Brain microvascular endothelial cell (primary cell): ENCODE measurements around the gene MYO16.
A peak's percentile ranks its signal among the peaks of the same experiment; 100 is the strongest.

Experiments used
- DNase-seq: peaks from one replicate; pipeline ENCODE4 v3.0.0-alpha.2; 2020
- H3K27ac ChIP-seq: fragments of 250-450 bp; sonication (Bioruptor Pico); 2 replicates; pipeline ENCODE4 v1.5.1; 2020; ENCODE audit warnings: mild to moderate bottlenecking, moderate library complexity
- H3K27me3 ChIP-seq: fragments of 250-450 bp; sonication (Bioruptor Pico); replicated peaks from 2 replicates; pipeline ENCODE4 v1.5.1; 2020; ENCODE audit warnings: mild to moderate bottlenecking
- H3K36me3 ChIP-seq: fragments of 250-450 bp; sonication (Bioruptor Pico); replicated peaks from 2 replicates; pipeline ENCODE4 v1.5.1; 2020; ENCODE audit warnings: mild to moderate bottlenecking
- H3K4me3 ChIP-seq: 2 replicates; pipeline ENCODE4 v1.5.1; 2011; ENCODE audit warnings: low read depth, mild to moderate bottlenecking, control low read depth, low read length, moderate library complexity
- in situ Hi-C: cut with HindIII; loops from 2 replicates; pipeline ENCODE4 v1.10.0; 2017; ENCODE audit warnings: low sequenced_read_pairs, low pct_ligation_motif_present
- TF ChIP-seq, protein P1 (sequence below): IDR thresholded peaks from 2 replicates; pipeline ENCODE4 v1.5.1; 2011; ENCODE audit warnings: low read depth, mild to moderate bottlenecking, moderate library complexity, low read length, control low read depth, inconsistent platforms; ENCODE audit errors: missing control alignments

The MYO16 gene

DNA sequence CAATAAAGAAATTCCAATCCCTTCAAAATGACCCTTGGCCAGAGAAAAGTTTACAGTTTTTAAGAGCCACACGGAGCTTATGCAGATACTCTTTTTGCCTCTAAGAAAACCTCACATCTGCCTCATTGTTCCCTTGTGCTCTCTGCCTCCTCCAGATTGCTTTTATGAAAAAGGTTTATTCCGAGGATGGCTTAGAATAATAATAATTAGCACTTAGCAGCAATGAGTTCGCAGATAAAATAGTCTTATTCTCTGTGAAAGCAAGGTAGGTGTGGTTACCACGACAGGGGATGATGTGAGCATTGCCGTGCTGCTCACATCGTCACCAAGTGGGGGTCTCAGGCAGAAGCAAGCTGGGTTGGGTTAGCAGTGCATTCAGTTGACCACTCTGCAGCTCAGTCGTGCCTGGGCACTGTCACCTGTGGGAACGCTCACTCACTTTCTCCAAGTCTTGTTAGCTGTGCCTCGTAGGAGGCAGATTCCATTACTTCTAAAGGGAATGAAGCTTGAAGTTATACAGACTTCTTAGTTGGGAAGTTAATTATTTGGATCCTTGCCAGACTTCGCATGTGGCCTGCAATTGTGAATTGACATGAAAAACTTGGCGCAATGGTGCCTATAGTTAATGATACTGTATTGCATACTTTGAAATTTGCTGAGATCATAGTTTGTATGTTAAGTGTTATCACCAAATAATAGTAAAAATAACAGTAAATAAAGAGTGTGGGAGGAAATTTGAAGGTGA, 157.2 kb downstream of the MYO16 start:
- Histone ChIP-seq H3K27ac (no peak overlapping the region), H3K36me3 (no peaks in the 10 kb centered on the region), H3K4me3 (no peak overlapping the region), H3K27me3 (no peaks in the 10 kb centered on the region)
- in situ Hi-C loops: no loop called here
- TF ChIP-seq, protein P1, sequence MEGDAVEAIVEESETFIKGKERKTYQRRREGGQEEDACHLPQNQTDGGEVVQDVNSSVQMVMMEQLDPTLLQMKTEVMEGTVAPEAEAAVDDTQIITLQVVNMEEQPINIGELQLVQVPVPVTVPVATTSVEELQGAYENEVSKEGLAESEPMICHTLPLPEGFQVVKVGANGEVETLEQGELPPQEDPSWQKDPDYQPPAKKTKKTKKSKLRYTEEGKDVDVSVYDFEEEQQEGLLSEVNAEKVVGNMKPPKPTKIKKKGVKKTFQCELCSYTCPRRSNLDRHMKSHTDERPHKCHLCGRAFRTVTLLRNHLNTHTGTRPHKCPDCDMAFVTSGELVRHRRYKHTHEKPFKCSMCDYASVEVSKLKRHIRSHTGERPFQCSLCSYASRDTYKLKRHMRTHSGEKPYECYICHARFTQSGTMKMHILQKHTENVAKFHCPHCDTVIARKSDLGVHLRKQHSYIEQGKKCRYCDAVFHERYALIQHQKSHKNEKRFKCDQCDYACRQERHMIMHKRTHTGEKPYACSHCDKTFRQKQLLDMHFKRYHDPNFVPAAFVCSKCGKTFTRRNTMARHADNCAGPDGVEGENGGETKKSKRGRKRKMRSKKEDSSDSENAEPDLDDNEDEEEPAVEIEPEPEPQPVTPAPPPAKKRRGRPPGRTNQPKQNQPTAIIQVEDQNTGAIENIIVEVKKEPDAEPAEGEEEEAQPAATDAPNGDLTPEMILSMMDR: no peak
- DNase-seq: no peak

DNA sequence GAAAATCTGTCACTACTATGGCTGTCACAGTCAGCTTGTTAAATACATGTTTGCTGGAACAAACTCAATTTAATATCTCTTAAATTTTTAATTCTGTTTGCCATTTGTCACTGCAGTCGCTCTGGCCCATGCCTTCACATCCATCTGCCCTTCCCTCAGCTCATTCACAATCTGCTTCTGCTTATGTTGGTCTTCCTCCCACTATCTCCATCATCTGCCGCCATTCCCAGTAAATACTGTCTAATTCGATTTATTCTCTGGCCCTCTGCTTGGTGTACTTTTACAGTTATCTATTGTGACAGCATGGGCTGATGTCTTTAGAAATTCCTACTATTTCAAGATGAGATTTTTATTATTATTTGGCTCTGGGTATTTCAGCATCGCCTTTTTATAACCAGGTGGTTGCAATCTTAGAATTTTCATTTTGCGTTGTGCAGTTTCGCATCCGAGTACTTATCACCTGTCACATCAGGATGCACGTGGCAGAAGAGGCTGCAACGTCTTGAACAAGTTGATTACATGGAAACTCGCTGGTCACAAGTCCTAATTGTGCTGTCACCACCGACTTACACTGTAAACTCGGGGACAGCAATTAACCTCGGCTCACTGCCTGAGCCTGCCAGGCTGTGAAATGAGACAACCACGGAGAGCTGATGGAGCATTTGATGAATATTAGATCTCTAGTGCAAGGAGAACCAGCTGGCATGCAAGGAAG, 158.4 kb downstream of the MYO16 start:
- no peak for DNase-seq
- no peak overlapping the region for H3K27ac ChIP-seq
- H3K27me3 ChIP-seq: no peaks in the 10 kb centered on the region
- no peaks in the 10 kb centered on the region for H3K36me3 ChIP-seq
- TF ChIP-seq, protein P1: no peak
- in situ Hi-C loops: no loop called here
- no peak overlapping the region for H3K4me3 ChIP-seq

DNA sequence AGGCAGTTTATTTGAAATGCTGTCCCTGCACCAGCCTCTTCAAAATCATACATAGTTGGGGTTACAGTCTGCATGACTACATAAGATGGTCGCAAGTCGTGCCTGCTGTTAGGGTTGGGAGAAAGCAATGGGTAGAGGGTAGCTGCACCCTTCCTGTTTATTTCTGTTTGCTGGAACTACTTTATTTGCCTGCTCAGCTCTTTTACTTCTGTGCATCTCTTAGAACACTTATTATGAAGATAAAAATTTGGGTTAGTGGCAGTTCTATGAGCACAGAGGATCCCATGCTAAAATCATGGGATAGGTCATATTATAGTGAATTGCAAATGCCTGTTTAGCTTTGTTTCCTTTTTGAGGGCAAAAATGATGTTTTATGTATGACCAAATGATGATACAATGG, 160.1 kb downstream of the MYO16 start:
- TF ChIP-seq, protein P1: no peak
- no peaks in the 10 kb centered on the region for H3K27me3 ChIP-seq
- no peak overlapping the region for H3K4me3 ChIP-seq
- in situ Hi-C loops: no loop called here
- no peak for DNase-seq
- no peaks in the 10 kb centered on the region for H3K36me3 ChIP-seq
- no peak overlapping the region for H3K27ac ChIP-seq

DNA sequence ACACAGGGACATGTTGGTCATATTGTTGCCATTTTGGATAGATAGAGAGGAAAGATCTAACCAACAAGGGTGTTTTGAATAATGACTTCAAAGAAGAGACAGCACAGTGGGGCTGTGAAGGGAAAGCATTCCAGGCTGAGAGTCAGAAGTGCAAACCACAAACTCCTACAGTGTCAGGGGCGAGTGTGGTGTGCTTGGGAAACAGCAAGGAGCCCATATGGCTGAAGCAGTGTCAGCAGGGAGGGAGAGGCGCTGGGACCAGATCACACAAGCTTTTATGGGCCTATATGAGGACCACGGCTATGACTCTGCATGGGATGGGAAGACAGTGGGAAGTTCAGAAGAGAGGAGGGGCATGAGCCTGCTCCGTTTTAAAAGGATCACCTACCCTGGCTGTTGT, 166.4 kb downstream of the MYO16 start:
- H3K36me3 ChIP-seq: no peaks in the 10 kb centered on the region
- no peak overlapping the region for H3K27ac ChIP-seq
- in situ Hi-C loops: no loop called here
- peak; percentile 20 for DNase-seq
- H3K27me3 ChIP-seq: no peaks in the 10 kb centered on the region
- H3K4me3 ChIP-seq: no peak overlapping the region
- TF ChIP-seq, protein P1: no peak

DNA sequence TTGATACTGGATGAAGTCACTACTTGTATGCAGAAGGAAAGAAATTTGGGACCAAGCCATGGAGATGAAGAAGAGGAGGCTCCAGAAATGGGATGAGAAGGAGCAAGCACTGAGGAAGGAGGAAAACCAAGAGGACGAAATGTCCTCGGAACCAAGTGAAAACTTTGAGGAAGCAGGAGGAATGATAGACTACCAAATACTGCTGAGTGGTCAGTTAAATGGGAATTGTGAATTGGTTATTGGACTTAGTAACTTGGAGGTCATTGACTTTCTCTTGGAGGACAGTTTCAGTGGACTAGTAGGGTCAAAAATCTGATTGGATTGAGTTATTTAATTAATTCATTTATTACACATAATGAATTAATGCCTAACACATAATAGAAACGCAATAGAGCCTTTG, 167.9 kb downstream of the MYO16 start:
- in situ Hi-C loops: no loop called here
- no peak for DNase-seq
- H3K27me3 ChIP-seq: no peaks in the 10 kb centered on the region
- TF ChIP-seq, protein P1: no peak
- no peaks in the 10 kb centered on the region for H3K36me3 ChIP-seq
- no peak overlapping the region for H3K27ac ChIP-seq
- no peak overlapping the region for H3K4me3 ChIP-seq

DNA sequence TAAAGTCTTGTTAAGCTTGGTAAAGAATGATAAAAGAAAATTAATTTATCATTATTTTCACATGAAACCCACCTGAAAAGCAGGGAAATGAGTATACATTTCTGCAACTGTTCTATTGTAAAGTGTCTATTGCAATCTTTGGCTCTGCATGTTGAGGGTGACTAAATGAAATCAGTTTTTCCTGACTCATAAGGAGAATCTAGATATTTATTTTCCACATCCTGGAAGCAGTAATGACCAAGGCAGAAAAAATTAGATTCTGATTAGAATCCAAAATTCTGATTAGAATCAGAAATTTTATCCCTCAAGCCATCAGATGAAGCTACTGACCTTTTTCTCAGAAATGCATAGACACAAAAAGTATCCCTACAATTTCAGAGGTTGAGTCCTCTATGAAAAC, 178.4 kb downstream of the MYO16 start:
- Histone ChIP-seq H3K27ac (no peak overlapping the region), H3K4me3 (no peak overlapping the region), H3K27me3 (no peaks in the 10 kb centered on the region), H3K36me3 (no peaks in the 10 kb centered on the region)
- TF ChIP-seq, protein P1: no peak
- in situ Hi-C loops: no loop called here
- DNase-seq: no peak
